ENCODE results near the gene FERMT2.
"Not testable (repeated sequence)": the region's sequence is repeated elsewhere in the genome, so short reads cannot be mapped to it uniquely, and the experiment has no call there.

The FERMT2 gene

GRCh38 chr14:52939427-52939826, 11.4 kb downstream of the FERMT2 start:
- no peak for DNase-seq (ENCODE audit: low read depth, low spot score)

GRCh38 chr14:52937869-52938268, 13.0 kb downstream of the FERMT2 start:
- no peak for DNase-seq (ENCODE audit: low read depth, low spot score)

- no peak for DNase-seq (ENCODE audit: low read depth, low spot score)
These were observed 13.5 kb downstream of the FERMT2 start for GRCh38 chr14:52937306-52937705.

GRCh38 chr14:52936437-52936836, 14.4 kb downstream of the FERMT2 start:
- DNase-seq (ENCODE audit: low read depth, low spot score): no peak

GRCh38 chr14:52935833-52936232, 15.0 kb downstream of the FERMT2 start:
- no peak for DNase-seq (ENCODE audit: low read depth, low spot score)

- no peak for DNase-seq (ENCODE audit: low read depth, low spot score)
These were observed 16.1 kb downstream of the FERMT2 start for GRCh38 chr14:52934762-52935161.

GRCh38 chr14:52929192-52929807, 21.6 kb downstream of the FERMT2 start:
- no peak for DNase-seq (ENCODE audit: low read depth, low spot score)

GRCh38 chr14:52926953-52927352, 23.9 kb downstream of the FERMT2 start:
- no peak for DNase-seq (ENCODE audit: low read depth, low spot score)

GRCh38 chr14:52923902-52924575, 26.8 kb downstream of the FERMT2 start:
- DNase-seq (ENCODE audit: low read depth, low spot score): no peak

GRCh38 chr14:52922656-52923055, 28.2 kb downstream of the FERMT2 start:
- DNase-seq (ENCODE audit: low read depth, low spot score): no peak

- no peak for DNase-seq (ENCODE audit: low read depth, low spot score)
These were observed 28.8 kb downstream of the FERMT2 start for GRCh38 chr14:52922059-52922458.

GRCh38 chr14:52920411-52920810, 30.4 kb downstream of the FERMT2 start:
- DNase-seq (ENCODE audit: low read depth, low spot score): not testable (repeated sequence)

- no peak for DNase-seq (ENCODE audit: low read depth, low spot score)
These were observed 30.9 kb downstream of the FERMT2 start for GRCh38 chr14:52919971-52920370.

- no peak for DNase-seq (ENCODE audit: low read depth, low spot score)
These were observed 32.4 kb downstream of the FERMT2 start for GRCh38 chr14:52918486-52918885.

- no peak for DNase-seq (ENCODE audit: low read depth, low spot score)
These were observed 33.1 kb downstream of the FERMT2 start for GRCh38 chr14:52917735-52918134.

GRCh38 chr14:52914295-52914694, 36.6 kb downstream of the FERMT2 start:
- no peak for DNase-seq (ENCODE audit: low read depth, low spot score)

GRCh38 chr14:52913271-52913670, 37.6 kb downstream of the FERMT2 start:
- DNase-seq (ENCODE audit: low read depth, low spot score): no peak

GRCh38 chr14:52911904-52912303, 38.9 kb downstream of the FERMT2 start:
- DNase-seq (ENCODE audit: low read depth, low spot score): no peak

GRCh38 chr14:52910572-52910971, 40.3 kb downstream of the FERMT2 start:
- no peak for DNase-seq (ENCODE audit: low read depth, low spot score)

GRCh38 chr14:52907949-52908348, 42.9 kb downstream of the FERMT2 start:
- no peak for DNase-seq (ENCODE audit: low read depth, low spot score)

GRCh38 chr14:52906141-52906601, 44.7 kb downstream of the FERMT2 start:
- DNase-seq (ENCODE audit: low read depth, low spot score): no peak

- DNase-seq (ENCODE audit: low read depth, low spot score): no peak
These were observed 47.8 kb downstream of the FERMT2 start for GRCh38 chr14:52902971-52903619.

Data from ELF-1 (cell line).